ENCODE data around the gene MTIF3.
A peak's percentile ranks its signal among the peaks of the same experiment; 100 is the strongest.

MTIF3 gene

GRCh38 chr13:27455331-27455855 is 5.0 kb upstream of the MTIF3 start:
- no peak for DNase-seq

DNA sequence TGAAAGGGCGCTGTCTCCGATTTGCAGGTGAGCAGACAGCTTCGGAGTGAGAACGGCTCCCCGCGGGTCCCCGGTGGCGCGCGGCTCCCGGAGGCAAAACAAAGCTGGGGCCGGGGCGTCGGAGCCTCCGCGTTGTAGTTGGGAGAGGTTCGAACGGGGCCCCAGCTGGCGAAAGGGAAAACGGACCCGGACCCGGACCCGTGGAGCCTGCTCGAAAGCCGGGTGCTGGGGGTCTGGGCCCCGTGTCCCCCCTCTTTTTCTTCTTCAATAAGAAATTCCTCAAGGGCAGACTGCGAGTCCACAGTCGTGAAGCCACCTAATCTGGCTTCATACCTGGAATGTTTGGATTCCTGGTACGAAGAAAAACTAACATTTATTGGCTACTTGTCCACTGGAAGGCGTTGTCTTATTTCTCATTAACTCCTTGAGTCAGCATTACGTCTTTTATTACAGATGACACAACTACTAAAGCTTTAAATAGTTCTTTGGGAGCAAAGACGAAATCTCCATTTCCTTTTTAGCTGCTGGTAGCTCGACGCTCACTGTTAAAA is 632 bp upstream of the MTIF3 start:
- DNase-seq = no peak

GRCh38 chr13:27449081-27449603 is 1.2 kb downstream of the MTIF3 start:
- DNase-seq = no peak

DNA sequence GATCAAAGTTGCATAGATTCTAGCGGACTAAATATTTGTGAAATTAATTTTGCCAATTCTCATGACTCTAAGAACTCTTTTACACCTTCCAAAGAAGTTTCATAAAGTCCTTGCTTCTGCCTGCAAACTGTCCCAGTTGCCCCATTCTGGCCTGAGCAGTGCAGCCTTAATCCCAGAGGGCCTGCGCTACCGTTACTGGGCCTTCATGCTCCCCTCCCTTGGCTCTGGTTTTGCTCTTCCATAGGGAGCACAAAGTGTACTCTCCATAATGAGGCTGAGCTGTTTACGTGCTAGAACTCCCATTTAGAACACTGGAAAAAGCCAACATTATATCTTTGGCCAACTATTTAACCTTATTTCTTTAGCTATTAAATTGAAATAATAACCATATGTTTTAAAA is 2.1 kb downstream of the MTIF3 start:
- no peak for DNase-seq

GRCh38 chr13:27446986-27447583 is 3.3 kb downstream of the MTIF3 start:
- no peak for DNase-seq

DNA sequence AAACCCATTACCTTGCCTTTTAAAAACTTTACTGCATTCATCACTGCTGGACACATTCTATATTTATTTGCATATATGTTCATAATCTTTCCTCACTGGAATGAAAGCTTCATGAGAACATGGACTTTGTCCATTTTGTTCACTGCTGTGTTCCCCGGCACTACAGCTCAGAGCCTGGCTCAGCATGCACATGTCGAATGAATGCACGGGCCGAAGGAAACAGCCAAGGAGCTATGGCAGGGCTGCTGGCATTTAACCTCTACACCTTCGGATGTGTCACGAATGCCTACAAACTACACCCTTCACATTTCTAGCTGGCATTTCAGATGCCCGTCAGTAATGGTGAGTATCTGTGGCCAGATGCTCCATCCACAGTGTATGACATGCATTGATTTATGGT is 7.6 kb downstream of the MTIF3 start:
- DNase-seq = no peak

DNA sequence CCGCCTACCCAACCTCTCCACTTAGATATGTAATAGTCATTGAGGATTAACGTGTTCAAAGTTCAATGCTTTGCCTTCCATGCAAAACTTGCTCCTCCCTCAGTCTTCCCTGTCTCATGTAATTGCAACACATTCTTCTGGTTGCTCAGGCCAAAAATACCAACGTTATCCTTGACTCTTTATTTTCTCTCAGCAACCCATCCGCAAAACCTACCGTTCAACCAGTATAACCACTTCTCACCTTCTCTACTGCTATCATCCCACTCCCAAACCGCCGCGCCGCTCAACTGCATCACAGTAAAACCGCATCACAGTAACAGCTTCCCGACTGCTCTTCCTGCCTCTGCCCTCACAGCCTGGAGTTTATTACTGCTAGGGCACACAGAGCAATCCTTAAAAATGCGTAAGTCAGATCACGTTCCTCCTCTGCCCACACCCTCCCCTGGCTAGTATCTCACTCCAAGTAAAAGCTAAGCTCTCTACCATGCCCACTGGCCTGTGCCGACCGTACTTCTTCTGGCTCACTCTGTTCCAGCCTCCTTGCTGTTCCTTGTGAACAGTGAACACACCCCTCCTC is 8.2 kb downstream of the MTIF3 start:
- DNase-seq = no peak

GRCh38 chr13:27440408-27440807 is 10.0 kb downstream of the MTIF3 start:
- no peak for DNase-seq

- no peak for DNase-seq
These were observed 13.2 kb downstream of the MTIF3 start for GRCh38 chr13:27437126-27437525.

- no peak for DNase-seq
These were observed 17.7 kb downstream of the MTIF3 start for GRCh38 chr13:27432611-27433210.

DNA sequence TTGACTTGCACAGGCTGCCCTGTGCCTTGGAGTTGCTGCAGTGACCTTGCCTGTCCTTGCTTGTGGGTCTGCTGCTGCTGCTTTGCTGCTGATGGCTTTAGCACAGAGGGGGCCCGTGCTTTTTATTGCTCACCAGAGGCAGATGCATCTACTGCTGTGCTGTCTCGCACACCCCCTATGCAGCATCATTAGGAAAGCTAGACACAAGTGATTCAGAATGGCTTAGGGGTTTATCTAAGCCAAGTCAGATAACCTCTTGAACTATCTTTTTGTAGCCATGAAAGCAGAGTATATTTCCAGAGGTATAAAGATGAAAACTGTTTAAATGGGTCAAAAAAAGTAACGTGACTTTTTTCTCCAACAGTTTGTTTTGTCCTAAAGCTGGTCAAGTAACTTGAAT is 18.2 kb downstream of the MTIF3 start:
- DNase-seq = no peak

DNA sequence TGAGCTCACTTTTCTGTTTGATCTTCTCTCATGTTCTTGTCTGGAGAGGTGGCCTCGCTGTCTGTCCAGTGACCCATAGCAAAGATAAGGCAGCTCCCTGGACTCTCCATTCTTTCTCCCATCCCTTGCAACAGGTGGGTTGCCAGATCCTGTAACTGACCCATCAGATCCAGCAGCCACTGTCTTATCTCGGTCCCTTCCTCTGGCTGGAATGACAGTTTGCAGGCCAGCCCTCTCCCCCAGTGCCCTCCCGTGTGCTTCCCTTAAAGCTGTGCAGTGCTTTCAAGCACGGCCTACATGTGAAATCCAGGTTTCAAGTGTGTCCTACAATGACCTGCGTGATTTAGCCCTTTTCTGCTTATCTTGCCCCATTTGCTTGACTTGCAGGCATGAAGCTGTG is 22.2 kb downstream of the MTIF3 start:
- DNase-seq = no peak

DNA sequence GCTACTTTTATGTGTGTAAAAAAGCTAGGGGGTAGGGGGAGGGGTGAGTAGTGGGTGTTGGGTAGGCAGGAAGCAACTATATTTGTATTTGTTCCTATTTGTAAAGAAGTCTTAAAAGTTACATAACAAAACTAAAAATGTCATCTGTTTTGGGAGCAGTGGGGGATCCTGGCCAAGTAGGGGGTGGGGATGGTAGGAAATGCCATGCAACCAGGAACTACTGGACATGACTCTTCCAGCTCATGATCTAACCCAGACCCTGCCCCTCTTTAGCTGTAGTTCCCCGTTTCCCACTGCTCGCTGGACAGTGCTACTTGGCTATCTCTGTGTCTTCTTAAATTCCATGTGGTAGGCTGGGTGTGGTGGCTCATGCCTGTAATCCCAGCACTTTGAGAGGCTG is 22.7 kb downstream of the MTIF3 start:
- no peak for DNase-seq

- no peak for DNase-seq
These were observed 24.3 kb downstream of the MTIF3 start for GRCh38 chr13:27425918-27426630.

- DNase-seq = no peak
These were observed 25.0 kb downstream of the MTIF3 start for GRCh38 chr13:27425158-27425917.

DNA sequence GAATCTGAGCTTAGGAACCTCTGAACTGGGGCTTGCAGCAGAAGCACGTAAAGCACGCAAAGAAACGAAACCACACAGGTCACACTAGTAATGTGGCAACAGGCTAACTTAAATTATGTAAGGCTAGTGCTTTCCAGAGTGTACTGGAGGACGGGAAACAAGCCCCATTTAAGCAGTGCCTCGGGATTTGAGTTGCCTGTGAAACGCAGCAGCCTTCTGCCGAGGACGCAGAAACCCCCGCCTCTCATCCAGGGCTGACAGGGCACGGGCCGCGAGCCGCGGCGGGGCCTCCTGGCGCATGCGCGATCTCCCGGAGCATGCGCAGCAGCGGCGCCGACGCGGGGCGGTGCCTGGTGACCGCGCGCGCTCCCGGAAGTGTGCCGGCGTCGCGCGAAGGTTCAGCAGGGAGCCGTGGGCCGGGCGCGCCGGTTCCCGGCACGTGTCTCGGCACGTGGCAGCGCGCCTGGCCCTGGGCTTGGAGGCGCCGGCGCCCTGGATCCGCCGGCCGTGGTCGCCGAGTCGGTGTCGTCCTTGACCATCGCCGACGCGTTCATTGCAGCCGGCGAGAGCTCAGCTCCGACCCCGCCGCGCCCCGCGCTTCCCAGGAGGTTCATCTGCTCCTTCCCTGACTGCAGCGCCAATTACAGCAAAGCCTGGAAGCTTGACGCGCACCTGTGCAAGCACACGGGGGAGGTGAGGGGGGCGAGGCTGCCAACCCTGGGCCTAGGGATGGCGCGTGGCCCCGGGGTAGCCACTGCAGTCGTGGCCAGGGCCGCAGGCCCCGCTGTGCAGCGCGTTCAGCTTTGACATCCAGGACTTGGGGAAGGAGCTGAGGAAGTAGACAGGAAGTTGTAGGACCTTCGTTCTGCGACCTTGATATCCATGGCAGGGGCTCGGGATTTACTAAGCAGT is 25.9 kb downstream of the MTIF3 start, which contains the start of gene GTF3A:
Gene GTF3A (plus strand): TSS at position 374 of the 912 bp plus-strand sequence.
- peak; percentile 58 to 79 for DNase-seq

DNA sequence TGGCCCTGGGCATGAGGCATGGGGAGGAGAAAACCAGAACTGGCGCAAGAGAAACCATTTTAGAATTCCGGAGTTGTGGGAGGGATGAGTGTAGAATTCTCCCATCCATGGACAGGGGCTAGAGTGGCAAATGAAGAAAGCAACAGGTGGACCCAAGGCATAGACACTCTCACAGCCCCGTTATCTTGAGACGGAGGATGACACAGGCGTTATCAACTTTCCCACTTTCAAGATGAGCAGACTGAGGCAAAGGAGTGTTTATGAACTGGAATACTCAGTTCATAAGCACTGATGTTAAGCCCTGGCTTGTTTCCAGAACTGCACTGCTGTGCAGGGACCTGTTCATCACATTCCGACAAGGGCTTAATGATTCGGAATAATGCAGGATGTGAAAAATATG is 27.0 kb downstream of the MTIF3 start:
- no peak for DNase-seq

DNA sequence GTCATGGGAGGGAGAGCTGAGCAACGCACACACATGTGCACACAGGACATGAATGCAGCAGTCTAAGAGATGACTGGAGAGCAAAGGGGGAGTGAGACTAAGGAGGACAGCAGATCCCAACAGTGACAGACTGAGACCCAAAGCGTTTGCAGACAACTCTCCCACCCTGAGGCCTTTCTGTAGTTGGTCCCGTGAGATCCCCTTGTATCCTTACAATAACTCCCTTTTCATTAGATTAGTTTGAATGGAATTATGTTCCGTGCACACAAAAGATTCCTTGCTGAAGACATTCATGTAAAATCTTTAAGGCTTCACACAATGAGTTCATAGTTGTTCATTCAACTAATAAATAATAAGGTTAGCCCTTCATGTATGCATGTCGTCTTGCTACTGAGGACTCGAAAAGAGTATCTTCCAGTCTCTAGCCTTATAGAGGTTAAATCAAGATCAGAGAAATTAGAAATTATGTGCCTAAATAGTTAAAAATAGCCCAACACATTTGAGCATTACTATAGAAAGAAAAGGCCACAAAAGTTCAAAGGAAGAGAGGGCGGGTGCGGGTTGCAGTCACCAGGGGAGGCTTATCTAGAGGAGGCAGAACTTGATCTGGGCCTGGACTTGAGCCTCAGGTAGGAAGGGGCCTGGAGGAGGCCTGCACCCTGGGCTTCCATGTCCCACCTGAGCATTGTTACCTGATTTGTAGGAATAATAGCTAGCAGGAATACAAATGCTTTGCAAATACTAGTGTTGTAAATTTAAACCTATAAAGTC is 29.1 kb downstream of the MTIF3 start:
- DNase-seq = no peak

- DNase-seq = no peak
These were observed 31.0 kb downstream of the MTIF3 start for GRCh38 chr13:27419328-27419727.

- DNase-seq = no peak
These were observed 35.2 kb downstream of the MTIF3 start for GRCh38 chr13:27415116-27415515.

DNA sequence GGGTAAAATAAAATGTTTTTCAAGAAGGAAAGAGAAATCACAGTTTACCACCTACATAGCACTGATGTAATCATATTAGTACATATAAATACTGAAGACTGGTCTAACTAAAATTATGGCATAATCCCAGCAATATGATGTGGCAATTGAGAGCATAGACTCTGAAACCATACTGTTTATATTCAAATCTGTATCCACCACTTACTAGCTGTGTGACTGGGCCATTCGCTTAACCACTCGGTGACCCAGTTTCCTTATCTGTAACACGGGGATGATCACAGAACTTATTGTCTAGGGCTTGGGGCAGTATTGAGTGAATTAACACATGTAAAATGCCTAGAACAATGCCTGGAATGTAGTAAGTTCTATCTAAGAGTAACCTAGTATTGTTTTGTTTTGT is 39.0 kb downstream of the MTIF3 start:
- no peak for DNase-seq

All from NCI-H187 (cell line).